DMS79 (cell line): Measurements from ENCODE around the gene GCNT1.
"Not testable (repeated sequence)": the region's sequence is repeated elsewhere in the genome, so short reads cannot be mapped to it uniquely, and the experiment has no call there.

Experiments
- DNase-seq: peaks from one replicate; lab custom pipeline; 2025; lab: John Stamatoyannopoulos, UW

GCNT1 gene

DNA sequence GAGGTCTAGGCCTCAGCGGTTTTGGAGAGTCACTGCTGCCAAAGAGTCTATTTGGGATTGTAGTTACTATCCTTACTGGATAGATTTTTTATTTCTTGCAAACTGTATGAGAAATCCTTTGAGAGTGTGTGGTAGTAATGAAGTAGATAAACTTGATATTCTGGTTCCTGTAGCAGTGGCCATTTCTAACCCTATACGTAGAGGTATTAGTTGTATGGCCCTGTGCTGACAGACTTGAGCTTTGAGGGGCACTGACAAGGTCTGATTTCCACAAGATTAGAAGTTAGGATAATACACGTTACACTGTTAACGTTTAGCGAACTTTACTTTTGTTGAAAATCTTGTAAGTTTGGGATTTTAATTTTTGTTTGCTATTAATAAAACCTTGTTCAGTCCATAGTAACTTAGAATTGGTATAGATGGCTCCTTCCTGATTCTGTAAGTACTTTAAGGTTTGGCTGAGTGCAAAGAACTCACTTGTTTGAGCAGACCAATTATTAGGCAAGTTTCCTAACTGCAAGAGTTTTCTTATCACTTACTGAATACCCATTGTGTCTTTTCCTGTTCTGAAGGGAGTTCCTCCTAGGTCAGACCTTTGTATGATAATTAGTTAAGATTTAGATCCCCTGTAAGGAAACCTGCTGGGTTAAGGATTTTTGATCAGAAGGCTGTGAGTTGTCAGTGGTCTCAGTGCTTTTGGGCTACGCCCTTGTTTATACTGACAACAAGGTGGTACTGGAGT is 31.4 kb downstream of the GCNT1 start:
- no peak for DNase-seq

DNA sequence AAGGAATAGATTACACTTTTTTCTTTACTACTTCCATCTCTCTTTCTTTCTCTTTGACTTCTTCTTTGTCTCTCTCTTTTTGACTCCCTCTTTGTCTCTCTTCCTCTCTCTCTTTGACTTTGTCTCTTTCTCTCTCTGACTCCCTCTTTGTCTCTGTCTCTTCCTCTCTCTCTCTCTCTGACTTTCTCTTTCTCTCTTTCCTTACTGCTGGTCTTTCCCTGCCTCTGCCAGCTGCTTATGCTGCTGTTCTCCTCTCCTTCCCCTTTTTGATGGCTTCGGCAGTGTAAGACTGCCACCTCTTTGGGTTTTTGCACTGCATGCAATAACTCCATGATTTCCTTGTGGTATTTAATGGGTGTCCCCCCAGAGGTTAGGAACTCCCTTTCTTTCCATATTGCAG is 32.1 kb downstream of the GCNT1 start:
- not testable (repeated sequence) for DNase-seq

DNA sequence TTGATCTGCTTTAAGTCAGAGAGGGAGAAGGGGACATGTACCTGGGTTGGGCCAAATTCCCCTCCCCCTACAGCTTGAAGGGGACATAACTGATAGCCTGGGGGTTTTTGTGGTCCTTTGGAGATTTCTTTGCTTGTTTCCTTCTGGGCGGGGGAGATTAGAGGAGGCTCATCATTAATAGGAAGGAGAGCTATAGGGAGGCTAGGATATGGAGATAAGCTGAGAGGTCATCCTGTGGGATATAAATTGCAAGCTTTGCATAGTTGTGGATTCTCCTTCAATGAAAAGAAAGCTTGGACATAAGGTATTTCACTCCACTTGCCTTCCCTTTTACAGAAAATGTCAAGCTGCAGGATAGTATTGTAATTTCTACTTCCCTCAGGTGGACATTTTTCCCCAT is 34.5 kb downstream of the GCNT1 start:
- DNase-seq, result not testable (repeated sequence)

DNA sequence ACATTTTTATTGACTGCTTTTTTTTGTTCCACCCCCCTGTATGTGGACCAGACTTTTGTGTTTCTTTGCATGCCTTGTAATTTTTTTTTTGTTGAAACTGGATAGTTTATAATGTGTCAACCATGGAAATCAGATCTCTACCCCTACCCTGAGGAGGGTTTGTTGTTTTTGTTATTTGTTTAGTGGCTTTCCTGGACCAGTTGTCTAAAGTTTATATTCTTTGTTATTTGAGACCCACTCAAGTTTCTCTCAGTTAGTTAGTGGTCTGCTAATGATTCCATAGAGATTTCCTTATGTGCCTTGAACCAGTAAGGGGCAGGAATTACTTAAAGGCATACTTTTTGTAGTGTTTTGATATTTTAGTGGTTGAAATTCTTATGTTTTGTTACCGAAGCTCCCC is 41.1 kb downstream of the GCNT1 start:
- no peak for DNase-seq

DNA sequence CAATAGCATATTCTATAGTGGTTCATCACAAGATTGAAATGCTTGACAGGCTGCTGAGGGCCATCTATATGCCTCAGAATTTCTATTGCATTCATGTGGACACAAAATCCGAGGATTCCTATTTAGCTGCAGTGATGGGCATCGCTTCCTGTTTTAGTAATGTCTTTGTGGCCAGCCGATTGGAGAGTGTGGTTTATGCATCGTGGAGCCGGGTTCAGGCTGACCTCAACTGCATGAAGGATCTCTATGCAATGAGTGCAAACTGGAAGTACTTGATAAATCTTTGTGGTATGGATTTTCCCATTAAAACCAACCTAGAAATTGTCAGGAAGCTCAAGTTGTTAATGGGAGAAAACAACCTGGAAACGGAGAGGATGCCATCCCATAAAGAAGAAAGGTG is 43.8 kb downstream of the GCNT1 start:
- no peak for DNase-seq

DNA sequence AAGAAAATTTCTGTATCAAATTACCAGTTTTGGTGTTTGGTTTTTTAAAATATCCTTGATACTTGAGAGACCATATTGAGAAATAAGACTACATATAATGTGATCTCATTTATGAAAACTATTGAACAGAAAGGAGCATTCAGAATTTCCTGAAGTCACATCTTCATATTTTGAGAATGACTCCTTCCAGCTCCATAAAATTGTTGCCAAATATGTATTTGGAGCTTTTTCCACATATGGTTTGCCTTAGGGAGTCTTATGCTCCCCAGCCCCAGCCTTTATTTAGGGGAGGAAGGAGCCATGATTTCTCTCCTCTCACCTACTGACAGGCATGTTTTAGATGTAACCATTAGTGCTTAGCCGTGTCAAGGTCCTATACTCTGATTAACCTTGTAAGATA is 51.1 kb downstream of the GCNT1 start:
- DNase-seq, result no peak

DNA sequence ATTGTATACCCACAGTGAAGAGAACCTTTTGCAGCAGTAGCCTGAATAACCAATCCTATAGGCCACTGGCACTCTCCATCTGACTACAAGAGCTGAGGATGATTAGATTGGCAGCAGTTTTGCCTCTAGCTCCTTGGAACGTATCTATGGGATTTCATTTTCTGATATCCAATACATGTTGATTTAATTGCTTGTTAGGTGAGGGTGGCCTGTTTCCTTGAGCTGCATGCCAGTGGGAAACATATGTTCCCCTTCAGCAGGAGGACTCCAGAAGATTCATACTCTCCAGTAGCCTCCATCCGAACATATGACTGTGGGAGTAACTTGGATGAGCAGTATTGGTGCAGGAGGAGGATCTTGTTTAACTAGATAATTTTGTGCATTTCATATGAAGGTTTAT is 51.5 kb downstream of the GCNT1 start:
- no peak for DNase-seq

DNA sequence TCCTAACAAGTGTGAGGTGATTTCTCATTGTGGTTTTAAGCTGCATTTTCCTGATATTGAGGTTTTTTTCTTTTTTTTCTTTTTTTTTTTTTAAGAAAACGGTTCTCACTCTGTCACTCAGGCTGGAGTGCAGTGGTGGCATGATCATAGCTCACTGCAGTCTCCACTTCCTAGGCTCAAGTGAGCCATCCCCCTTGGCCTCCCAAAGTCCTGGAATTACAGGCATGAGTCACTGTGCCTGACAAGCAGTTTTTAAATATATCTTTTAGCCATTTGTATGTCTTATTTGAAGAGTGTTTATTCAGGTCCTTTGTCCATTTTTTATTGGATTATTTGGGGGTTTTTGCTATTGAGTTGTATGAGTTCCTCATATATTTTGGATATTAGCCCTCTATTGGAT is 53.8 kb downstream of the GCNT1 start:
- DNase-seq, result no peak

DNA sequence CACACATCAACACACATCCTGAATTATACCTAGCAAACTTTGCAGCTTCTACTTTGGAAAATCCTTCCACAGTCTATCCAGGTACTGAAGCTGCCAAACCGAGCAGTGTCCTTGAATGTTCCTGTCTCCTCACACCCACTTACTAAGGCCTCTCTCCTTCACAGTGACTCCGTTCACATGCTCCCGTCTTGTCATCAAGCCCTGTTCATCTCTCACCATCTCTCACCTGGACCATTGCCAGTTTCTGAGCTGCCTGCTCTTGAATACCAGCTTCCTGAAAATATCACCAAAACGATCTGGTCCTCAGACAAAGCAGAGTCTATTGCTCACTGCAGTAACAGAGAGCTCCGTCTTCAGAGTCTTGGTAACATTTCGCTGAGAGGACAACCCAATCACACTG is 57.4 kb downstream of the GCNT1 start:
- DNase-seq, result no peak

DNA sequence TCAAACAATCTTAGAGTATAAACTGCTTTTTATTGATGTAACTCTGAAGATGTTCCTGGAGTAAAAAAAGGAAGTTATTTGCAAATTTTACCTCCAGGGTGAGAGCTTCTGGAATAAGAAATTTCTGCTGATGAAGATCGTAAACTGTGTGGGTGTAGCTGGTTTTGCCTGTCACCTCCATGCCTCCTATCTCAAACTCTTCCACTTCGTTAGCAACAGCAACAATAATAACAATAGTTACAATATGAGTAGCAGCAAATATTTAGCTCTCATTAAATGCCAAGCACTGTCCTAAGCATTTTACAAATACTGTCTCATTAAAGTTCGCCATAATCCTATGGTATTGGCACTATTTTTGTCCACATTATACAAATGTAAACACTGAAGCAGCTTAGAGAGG is 57.9 kb downstream of the GCNT1 start:
- no peak for DNase-seq

DNA sequence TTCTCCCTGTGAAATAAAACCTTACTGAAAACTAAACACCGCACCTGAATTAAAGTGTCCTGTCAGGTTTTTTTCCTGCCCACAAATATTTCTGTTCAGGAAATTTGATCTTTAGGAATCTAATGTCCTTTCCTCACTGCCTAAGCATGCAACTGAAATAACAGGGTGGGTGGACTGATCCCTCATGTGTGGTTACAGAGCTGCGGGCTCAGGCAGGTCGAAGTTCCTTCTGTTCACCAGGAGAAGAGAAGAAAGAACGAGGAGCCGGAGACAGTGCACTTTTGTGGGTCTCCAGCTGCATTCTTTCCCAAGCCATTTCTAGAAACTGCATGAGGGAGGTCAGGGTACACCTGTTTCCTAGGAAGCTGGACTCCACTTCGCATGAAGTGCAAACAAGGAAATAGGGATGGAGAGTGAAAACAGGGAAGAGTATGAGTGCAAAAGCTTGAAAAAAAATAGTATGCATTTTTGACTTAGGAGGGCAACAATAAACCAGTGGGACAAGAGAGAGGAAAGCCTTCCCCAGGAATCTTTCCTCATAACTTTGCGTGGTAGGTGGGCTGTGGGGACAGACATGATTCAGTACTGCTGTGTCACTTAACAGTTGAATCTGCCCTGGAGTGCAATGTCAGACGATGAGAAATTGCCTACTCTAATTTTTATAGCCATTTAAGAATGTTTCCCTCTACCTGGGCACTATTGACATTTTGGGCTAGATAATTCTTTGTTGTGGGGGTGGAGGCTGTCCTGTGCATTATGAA is 60.3 kb downstream of the GCNT1 start:
- no peak for DNase-seq

DNA sequence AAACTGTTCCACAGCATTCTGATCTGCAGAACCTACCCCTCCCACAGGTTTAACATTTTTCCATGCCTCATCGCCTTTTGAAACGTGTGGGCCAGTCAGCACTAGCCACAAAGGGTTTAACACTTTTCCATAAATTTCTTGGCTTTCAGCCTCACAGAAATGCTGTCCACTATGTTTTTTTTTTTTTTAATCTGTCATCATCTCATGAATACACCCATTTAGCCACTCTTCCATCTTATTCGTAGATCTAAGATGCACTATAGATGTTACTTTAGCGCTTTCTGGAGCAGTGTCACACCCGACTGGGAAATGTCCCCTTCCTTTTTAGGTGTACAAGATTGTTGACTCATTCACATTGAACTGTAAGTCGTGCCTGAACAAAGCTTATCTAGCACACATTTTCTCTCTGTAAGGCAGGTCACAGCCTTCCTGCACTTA is 62.3 kb downstream of the GCNT1 start:
- no peak for DNase-seq

DNA sequence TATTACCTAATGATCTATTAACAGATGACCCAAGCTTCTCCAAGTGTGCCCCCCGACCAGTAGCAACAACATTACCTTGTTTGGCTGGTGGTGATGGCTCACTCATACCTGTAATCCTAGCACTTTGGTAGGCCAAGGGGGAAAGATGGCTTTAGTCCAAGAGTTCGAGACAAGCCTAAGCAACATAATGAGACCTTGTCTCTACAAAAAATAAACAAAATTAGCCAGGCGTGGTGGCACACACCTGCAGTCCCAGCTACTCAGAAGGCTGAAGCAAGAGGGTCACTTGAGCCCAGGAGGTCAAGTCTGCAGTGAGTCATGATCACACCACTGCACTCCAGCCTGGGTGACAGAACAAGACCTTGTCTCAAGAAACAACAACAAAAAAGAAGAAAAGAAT is 62.9 kb downstream of the GCNT1 start:
- peak; percentile 33 for DNase-seq

DNA sequence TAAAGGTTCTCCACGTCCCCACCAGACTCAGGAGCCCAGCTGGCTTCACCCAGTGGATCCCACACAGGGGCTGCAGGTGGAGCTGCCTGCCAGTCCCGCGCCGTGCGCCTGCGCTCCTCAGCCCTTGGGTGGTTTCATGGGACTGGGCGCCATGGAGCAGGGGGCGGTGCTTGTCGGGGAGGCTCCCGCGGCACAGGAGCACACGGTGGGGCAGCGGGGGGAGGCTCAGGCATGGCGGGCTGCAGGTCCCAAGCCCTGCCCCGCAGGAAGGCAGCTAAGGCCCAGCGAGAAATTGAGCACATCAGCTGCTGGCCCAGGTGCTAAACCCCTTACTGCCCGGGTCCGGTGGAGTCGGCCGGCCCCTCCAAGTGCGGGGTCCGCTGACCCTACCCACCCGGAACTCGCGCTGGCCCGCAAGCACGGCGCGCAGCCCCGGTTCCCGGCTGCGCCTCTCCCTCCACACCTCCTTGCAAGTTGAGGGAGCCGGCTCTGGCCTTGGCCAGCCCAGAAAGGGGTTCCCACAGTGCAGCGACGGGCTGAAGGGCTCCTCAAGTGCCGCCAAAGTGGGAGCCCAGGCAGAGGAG is 64.7 kb downstream of the GCNT1 start:
- not testable (repeated sequence) for DNase-seq

DNA sequence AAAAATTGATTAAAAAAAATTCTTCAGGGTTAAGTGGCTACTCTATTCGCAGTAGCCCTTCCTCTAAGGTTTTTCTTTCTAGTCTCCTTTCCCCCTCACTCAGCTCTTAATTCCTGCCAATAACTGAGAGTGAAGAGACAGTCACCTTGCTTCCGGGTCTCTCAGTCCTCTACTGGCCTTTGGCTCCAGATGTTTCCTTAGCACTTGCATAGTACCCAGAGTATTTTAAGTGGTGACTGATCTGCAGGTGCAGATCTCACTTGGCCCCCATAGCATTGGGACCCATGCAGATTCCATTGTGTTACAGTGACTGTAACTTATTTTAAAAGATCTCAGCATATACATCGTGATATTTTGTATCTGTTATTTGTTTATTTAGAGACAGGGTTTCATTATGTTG is 66.2 kb downstream of the GCNT1 start:
- DNase-seq, result no peak

DNA sequence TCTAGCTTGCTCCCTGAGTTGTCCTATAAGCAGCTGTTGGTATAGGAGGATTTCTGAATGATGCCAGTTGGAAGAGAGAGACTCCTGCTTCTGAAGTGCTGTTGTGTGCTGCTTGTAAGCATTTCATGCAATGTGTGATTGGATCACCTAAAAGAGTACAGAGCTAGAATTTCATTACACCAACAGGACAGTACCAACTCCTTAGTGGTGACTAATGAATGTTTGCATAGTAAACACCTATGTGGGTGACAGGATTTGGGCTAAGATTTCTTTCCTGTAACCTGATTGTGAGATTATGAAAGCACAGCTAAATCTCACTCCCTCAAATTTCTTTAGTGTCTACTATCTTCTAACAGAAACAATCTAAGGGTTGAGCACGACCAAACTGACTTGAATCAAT is 67.0 kb downstream of the GCNT1 start:
- DNase-seq, result no peak

DNA sequence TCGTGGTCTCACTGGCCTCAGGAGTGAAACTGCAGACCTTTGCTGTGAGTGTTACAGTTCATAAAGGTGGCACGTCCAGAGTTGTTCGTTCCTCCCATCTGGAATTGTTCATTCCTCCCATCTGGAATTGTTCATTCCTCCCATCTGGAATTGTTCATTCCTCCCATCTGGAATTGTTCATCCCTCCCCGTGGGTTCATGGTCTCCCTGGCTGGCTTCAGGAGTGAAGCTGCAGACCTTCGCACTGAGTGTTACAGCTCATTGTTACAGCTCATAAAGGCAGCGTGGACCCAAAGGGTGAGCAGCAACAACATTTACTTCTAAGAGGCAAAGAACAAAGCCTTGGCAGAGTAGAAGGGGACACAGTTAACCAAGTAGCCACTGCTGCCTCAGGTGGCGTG is 69.1 kb downstream of the GCNT1 start:
- DNase-seq, result no peak

DNA sequence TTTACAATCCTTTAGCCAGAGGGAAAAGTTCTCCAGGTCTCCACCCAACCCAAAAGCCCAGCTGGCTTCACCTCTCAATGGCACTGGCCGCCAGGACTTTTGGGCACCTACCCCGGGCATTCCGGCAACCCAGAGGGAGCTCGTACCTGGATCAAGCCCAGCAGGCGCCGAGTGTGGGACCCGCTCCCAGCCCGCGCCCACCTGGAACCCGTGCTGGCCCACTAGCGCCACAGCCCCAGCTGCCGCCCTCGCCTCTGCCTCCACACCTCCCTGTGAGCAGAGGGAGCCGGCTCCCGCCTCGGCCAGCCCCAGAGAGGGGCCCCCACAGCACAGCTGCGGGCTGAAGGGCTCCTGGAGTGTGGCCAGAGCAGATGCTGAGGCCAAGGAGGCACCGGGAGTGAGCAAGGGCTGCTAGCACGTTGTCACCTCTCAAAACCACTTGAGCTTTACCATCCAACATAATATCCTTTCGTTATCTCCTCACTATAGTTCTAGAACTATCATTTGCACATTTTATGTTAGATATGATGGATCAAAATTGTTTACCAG is 69.7 kb downstream of the GCNT1 start:
- no peak for DNase-seq

DNA sequence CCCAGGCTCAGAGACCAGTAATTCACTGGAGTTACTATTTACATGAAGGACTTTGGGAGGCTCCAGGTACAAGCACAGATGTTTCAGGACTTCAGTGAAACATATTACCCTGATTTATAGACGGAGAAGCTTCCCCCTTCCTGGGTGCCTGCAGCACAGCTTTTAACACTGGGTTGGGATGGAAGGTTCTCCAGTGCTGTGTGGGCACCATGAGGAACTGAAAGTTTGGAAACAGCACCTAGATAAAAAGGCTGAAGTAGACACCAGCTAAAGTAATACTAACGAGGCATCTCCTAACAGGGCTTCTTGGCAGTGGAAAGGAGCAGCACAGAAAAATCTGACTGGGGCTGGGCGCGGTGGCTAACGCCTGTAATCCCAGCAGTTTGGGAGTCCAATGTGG is 70.7 kb downstream of the GCNT1 start:
- no peak for DNase-seq

DNA sequence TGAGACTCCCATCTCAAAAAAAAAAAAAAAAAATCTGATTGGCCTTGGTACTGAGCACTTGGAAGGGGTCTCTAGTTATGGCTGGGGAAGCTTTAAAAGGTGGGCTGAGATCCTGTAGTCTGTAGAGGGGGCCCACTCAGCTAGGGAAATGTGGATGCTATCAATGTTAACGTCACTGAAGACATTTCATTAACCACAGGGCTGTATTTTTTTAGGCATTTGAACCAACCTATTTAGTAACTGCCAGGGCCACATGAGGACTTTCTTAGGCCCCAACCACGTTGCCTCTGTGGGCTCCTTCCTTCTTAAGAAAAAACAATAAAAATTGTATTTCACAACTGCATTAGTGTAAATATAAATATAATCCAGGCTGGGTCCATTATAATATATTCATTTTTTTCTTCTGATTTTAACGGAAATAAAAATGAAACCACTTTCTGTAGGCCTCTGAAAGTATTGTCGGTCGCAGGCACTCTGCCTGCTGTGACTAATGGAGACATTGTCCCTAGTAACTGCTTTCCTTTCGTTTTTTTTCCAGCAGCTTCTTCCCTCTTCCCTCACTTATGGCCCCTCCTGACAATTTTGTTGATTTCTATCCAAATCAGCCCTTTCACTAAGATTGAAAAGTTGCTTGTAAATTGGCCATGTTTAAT is 71.6 kb downstream of the GCNT1 start:
- DNase-seq, result no peak

DNA sequence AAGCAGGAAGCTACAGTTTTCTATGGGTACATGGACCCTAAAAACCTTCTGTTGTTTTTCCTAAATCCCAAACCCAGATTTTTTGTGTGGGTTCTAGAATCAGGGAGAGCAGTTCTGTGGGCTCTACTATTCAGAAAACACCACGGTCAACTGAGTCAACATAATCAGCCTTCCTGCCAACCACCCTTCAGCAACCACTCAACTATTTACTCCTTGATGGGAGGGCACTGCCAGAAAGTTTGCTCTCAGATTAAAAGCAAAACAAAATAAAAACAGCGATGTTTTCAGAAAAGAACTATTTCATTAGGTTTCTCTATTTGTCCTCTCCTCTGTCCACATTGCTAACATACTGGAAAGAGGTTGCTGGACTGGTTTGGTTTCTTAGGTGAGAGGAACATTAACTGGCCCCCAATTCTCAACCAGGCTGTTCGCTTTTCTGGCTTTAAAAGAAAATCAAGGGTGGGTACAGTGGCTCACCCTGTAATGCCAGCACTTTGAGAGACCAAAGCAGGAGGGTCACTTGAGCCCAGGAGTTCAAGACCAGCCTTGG is 72.3 kb downstream of the GCNT1 start:
- DNase-seq, result no peak

DNA sequence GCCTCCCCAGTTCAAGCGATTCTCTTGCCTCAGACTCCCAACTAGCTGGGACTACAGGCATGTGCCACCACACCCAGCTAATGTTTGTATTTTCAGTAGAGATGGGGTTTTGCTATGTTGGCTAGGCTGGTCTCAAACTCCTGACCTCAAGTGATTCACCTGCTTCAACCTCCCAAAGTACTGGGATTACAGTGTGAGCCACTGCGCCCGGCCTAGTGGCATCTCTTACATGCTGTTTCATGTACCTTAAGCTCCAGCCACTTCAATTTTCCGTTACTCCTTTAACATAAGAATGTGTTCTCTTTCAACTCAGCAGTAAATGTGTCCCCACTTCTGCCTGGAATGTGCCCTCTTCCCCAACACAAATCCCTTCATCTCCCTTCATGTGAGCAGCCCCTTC is 73.9 kb downstream of the GCNT1 start:
- DNase-seq, result not testable (repeated sequence)
